IPS DF 19.7 (cell line): Measurements from ENCODE around the gene REC114.
"Not testable (repeated sequence)": the region's sequence is repeated elsewhere in the genome, so short reads cannot be mapped to it uniquely, and the experiment has no call there.

Experiments
- DNase-seq: peaks from one replicate; pipeline ENCODE4 v3.0.0-alpha.2; 2013; ENCODE audit warnings: low read depth, low spot score

REC114 gene

GRCh38 chr15:73455876-73456275, 12.9 kb downstream of the REC114 start:
- DNase-seq = no peak

GRCh38 chr15:73457334-73457733, 14.4 kb downstream of the REC114 start:
- DNase-seq = no peak

- no peak for DNase-seq
Observed at GRCh38 chr15:73460662-73461061, 17.7 kb downstream of the REC114 start.

GRCh38 chr15:73464602-73465001, 21.6 kb downstream of the REC114 start:
- peak; percentile 15 for DNase-seq

- DNase-seq = peak; percentile 12
Observed at GRCh38 chr15:73467758-73468157, 24.8 kb downstream of the REC114 start.

GRCh38 chr15:73474785-73475184, 31.8 kb downstream of the REC114 start:
- no peak for DNase-seq

GRCh38 chr15:73476704-73477216, 33.8 kb downstream of the REC114 start:
- no peak for DNase-seq

GRCh38 chr15:73480050-73480449, 37.1 kb downstream of the REC114 start:
- DNase-seq = no peak

- no peak for DNase-seq
Observed at GRCh38 chr15:73482166-73482565, 39.2 kb downstream of the REC114 start.

- no peak for DNase-seq
Observed at GRCh38 chr15:73483053-73483452, 40.1 kb downstream of the REC114 start.

GRCh38 chr15:73485372-73485771, 42.4 kb downstream of the REC114 start:
- no peak for DNase-seq

GRCh38 chr15:73485885-73486284, 42.9 kb downstream of the REC114 start:
- DNase-seq = not testable (repeated sequence)

GRCh38 chr15:73488698-73489097, 45.7 kb downstream of the REC114 start:
- DNase-seq = no peak

- DNase-seq = no peak
Observed at GRCh38 chr15:73493922-73494321, 51.0 kb downstream of the REC114 start.

- no peak for DNase-seq
Observed at GRCh38 chr15:73495181-73495580, 52.2 kb downstream of the REC114 start.

- DNase-seq = no peak
Observed at GRCh38 chr15:73500696-73501095, 57.7 kb downstream of the REC114 start.

GRCh38 chr15:73504885-73505284, 61.9 kb downstream of the REC114 start:
- DNase-seq = no peak

GRCh38 chr15:73515527-73515926, 72.6 kb downstream of the REC114 start:
- DNase-seq = no peak

GRCh38 chr15:73517566-73517965, 74.6 kb downstream of the REC114 start:
- no peak for DNase-seq

- DNase-seq = peak; percentile 61
Observed at GRCh38 chr15:73518180-73518862, 75.4 kb downstream of the REC114 start.

- DNase-seq = no peak
Observed at GRCh38 chr15:73518876-73519733, 76.1 kb downstream of the REC114 start.

GRCh38 chr15:73522011-73522410, 79.0 kb downstream of the REC114 start:
- DNase-seq = no peak

GRCh38 chr15:73524919-73525318, 82.0 kb downstream of the REC114 start:
- DNase-seq = no peak
